ENCODE measurements around the gene SCN4B. TPM values are rescaled to one million over a fixed set of nuclear protein-coding genes. Genes with fewer than 3 reads are reported as not detected.

SCN4B gene
- total RNA-seq, 1 experiment from 2014 or later = not detected

DNA sequence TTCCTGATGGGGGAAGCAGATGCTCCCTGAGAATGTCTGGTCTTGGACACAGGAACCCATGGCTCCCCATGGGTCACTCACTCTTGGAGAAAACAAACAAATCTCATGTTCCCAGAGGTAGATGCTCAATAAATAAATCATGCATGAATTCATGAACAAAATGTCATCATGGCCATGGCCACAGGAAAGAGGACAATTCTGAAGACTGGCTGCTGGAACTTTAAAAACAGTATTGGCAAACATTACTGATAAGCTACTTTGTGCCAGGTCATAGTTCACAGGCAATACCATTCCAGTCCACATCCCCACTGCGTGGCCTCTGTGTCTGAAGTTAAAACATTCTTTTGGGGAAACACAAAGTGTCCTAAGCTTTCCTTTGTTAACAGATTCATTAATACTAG is 56.7 kb downstream of the SCN4B start:
- BruUV-seq (replicated peaks) = no TSS peak
- Mint-ChIP-seq H3K27me3 (ENCODE audit: unreplicated experiment) (no peaks in the 10 kb centered on the region), H3K36me3 (ENCODE audit: insufficient read depth, unreplicated experiment) (peaks cover 20% of the 10 kb centered on the region), H3K4me1 (ENCODE audit: low read depth, unreplicated experiment) (peaks cover 11% of the 10 kb centered on the region), H3K27ac (ENCODE audit: unreplicated experiment) (no peak overlapping the region), H3K9me3 (ENCODE audit: low read depth, unreplicated experiment) (no peaks in the 10 kb centered on the region), H3K4me3 (ENCODE audit: low read depth, unreplicated experiment) (no peak overlapping the region)
- TF ChIP-seq, protein P1, sequence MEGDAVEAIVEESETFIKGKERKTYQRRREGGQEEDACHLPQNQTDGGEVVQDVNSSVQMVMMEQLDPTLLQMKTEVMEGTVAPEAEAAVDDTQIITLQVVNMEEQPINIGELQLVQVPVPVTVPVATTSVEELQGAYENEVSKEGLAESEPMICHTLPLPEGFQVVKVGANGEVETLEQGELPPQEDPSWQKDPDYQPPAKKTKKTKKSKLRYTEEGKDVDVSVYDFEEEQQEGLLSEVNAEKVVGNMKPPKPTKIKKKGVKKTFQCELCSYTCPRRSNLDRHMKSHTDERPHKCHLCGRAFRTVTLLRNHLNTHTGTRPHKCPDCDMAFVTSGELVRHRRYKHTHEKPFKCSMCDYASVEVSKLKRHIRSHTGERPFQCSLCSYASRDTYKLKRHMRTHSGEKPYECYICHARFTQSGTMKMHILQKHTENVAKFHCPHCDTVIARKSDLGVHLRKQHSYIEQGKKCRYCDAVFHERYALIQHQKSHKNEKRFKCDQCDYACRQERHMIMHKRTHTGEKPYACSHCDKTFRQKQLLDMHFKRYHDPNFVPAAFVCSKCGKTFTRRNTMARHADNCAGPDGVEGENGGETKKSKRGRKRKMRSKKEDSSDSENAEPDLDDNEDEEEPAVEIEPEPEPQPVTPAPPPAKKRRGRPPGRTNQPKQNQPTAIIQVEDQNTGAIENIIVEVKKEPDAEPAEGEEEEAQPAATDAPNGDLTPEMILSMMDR (IDR thresholded peaks at IDR 0.05; ENCODE audit: unreplicated experiment) = no peak
- intact Hi-C loops (cut with micrococcal nuclease; ENCODE audit: unreplicated experiment) = no loop called here
- CTCF ChIA-PET = interaction anchor here (0.5 kb wide), 1 partner anchor 146 kb away, joined by 5 read pairs; no protein-coding TSS in a partner anchor
- no peak for DNase-seq

DNA sequence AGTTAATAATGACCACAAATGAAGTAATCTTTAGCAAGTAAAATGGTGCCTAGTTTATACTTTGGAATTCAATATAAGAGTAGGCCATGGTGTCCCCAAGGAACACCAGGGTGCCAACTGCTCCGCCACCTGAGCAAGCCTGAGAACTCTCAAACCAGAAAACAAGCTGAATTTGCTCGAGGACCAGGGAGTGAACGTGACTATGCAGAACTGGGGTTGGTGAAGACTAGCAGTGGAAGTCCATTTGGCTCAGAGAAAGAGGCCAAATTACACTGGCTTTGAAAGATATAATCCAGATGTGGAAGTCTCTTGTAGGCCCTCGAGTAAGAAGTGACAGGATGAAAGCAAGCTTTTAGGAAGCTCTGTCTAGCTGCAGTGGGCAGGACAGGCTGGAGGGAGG is 57.1 kb downstream of the SCN4B start:
- DNase-seq = no peak
- no TSS peak for BruUV-seq (replicated peaks)
- no peak overlapping the region for H3K4me3 Mint-ChIP-seq (ENCODE audit: low read depth, unreplicated experiment)
- no peaks in the 10 kb centered on the region for H3K27me3 Mint-ChIP-seq (ENCODE audit: unreplicated experiment)
- intact Hi-C loops (cut with micrococcal nuclease; ENCODE audit: unreplicated experiment) = no loop called here
- no peak overlapping the region for H3K27ac Mint-ChIP-seq (ENCODE audit: unreplicated experiment)
- H3K4me1 Mint-ChIP-seq (ENCODE audit: low read depth, unreplicated experiment) = peaks cover 11% of the 10 kb centered on the region
- TF ChIP-seq, protein P1 (IDR thresholded peaks at IDR 0.05; ENCODE audit: unreplicated experiment) = no peak
- H3K9me3 Mint-ChIP-seq (ENCODE audit: low read depth, unreplicated experiment) = no peaks in the 10 kb centered on the region
- CTCF ChIA-PET = interaction anchor here (0.5 kb wide), 1 partner anchor 145 kb away, joined by 5 read pairs; no protein-coding TSS in a partner anchor
- peaks cover 21% of the 10 kb centered on the region for H3K36me3 Mint-ChIP-seq (ENCODE audit: insufficient read depth, unreplicated experiment)

DNA sequence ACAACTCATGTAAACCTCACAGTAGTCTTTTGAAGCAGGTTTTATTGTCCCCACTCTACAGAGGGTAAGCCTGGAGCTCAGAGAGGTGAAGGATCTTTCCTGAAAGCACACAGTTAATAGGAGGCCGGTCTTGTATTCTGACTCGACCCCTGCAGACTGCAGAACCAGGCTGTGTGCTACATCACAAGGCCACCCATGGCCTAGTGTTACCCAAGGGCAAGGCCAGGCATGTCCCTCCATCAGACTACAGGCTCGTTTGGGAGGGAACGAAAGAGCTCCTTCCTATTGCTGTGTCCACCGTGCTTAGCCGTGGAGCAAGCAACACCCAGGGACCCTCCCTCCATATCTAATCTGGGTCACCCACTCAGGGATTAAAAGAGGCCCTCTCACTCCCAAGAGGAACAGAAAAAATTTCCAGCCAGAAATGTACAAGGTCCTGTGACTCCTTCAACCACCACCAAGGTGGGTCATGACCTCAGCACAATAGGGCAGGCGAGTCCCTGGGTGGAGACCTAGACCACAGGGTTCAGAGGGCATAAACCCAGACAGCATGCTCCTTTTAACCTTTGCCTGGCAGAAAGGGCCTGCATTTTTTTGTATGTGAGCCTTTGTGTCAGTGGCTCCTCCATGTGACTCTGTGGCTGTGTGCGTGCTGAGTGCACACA is 59.6 kb downstream of the SCN4B start:
- peaks cover 10% of the 10 kb centered on the region for H3K36me3 Mint-ChIP-seq (ENCODE audit: insufficient read depth, unreplicated experiment)
- no TSS peak for BruUV-seq (replicated peaks)
- peaks cover 11% of the 10 kb centered on the region for H3K4me1 Mint-ChIP-seq (ENCODE audit: low read depth, unreplicated experiment)
- DNase-seq = no peak
- no peak overlapping the region for H3K4me3 Mint-ChIP-seq (ENCODE audit: low read depth, unreplicated experiment)
- CTCF ChIA-PET = no interaction called here
- no peaks in the 10 kb centered on the region for H3K27me3 Mint-ChIP-seq (ENCODE audit: unreplicated experiment)
- no peak overlapping the region for H3K27ac Mint-ChIP-seq (ENCODE audit: unreplicated experiment)
- intact Hi-C loops (cut with micrococcal nuclease; ENCODE audit: unreplicated experiment) = no loop called here
- TF ChIP-seq, protein P1 (IDR thresholded peaks at IDR 0.05; ENCODE audit: unreplicated experiment) = no peak
- no peaks in the 10 kb centered on the region for H3K9me3 Mint-ChIP-seq (ENCODE audit: low read depth, unreplicated experiment)

DNA sequence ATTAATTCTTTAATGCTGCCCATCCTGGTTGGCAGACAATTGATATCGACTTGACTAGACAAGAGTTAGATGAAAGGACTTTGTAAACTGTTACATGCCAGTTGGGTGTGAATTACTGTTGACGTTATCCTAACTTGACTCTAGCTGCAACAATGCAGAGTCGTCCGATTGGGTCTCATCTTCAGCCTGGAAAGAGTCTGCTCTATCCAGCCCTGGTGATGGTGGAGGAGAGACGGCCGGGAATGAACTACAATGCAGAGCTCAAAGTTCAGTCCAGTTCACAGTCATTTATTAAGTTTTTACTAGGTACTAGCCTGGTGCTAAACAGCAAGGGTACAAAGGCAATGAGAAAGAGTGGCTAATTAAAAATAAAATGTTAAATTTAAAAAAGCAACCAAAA is 60.9 kb downstream of the SCN4B start:
- H3K9me3 Mint-ChIP-seq (ENCODE audit: low read depth, unreplicated experiment) = no peaks in the 10 kb centered on the region
- H3K36me3 Mint-ChIP-seq (ENCODE audit: insufficient read depth, unreplicated experiment) = peaks cover 5% of the 10 kb centered on the region
- H3K27me3 Mint-ChIP-seq (ENCODE audit: unreplicated experiment) = no peaks in the 10 kb centered on the region
- intact Hi-C loops (cut with micrococcal nuclease; ENCODE audit: unreplicated experiment) = no loop called here
- no peak overlapping the region for H3K4me3 Mint-ChIP-seq (ENCODE audit: low read depth, unreplicated experiment)
- CTCF ChIA-PET = no interaction called here
- H3K4me1 Mint-ChIP-seq (ENCODE audit: low read depth, unreplicated experiment) = peaks cover 11% of the 10 kb centered on the region
- no peak for DNase-seq
- BruUV-seq (replicated peaks) = no TSS peak
- TF ChIP-seq, protein P1 (IDR thresholded peaks at IDR 0.05; ENCODE audit: unreplicated experiment) = no peak
- no peak overlapping the region for H3K27ac Mint-ChIP-seq (ENCODE audit: unreplicated experiment)

Measured in Calu3 (cell line).